ENCODE results near the gene HOOK1.

GRCh38 chr1:59815892-59816291, 1.1 kb downstream of the HOOK1 start:
- no peak for TF ChIP-seq POLR2AphosphoS5 (IDR thresholded peaks at IDR 0.05; ENCODE audit: low read depth, low read length)
- TF ChIP-seq TAF1 (IDR thresholded peaks at IDR 0.05; ENCODE audit: borderline replicate concordance, insufficient read depth, low read length): no peak

All from PFSK-1 (cell line).